HuH-7.5 (cell line): ENCODE data around the gene KDM3B.

ENCODE experiments used
- DNase-seq: peaks from one replicate; pipeline ENCODE4 v3.0.0; 2011; ENCODE audit warnings: low spot score

KDM3B gene

DNA sequence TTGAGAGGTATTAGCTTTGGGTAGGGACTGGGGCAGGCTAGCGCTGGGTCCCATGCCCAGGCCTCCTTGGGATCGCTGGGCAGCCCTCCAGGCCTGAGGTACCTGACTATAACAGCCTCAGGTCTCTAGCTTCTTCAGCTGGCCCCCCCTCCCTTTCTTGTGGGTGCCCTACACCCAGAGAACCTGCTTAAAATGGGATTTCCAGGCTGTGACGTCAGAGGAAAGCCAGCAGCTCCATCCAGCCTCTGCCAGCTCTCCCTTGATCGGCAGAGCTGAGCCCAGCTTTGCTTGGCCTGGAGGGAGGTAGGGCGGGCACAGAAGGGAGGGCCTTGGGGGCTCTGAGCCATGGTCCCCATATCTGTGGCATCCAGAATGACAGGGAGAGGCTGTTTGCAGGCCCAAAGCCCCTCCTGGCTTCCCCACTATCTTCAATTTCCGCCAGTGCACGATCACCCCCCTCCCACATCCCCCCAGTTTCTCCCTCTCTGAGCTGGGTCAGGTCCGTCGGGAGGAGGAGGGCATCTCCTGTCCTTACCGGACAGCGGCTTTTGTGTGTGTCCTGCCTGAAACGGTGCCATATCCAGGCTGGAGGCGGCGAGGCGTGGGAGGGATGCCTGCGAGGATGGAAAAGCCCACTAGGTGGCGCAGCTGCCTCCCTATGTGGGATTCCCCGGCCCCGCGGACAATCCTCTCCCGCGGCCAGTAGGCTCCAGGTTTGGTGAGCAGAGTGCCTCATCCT, 97.2 kb downstream of the KDM3B start:
- peak; percentile 94 for DNase-seq

DNA sequence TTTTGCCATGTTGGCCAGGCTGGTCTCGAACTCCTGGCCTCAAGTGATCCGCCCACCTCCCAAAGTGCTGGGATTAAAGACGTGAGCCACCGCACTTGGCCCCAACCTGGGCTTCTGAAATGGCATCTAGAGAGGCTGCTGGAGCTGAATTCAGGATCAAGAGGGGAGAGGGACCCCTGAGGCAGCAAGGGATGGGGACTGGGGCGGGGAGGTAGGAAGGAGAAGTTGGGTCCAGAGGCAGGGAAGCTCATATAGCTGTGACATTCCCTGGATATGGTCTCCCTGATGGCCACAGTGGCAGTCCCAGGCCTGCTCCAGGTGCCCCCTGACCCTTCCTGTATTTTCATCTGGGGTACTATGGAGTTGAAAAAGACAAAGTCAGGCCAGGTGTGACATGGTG, 98.5 kb downstream of the KDM3B start:
- DNase-seq: no peak

DNA sequence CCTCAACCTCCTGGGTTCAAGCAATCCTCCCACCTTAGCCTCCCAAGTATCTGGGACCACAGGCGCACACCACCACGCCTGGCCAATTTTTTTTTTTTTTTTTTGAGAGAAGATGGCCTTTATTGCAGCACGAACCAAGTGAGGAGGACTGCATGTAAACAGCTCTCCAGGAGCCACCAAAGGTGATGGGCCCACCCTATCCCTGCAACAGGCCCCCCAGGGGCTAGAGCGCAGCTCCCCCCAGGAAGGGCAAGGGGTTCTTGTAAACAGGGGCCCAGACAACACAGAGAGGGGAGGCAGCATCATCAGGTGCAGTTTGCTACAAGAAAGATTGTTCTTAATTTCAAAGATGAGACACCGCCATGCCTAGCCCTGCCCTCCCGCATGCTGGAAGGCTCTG, 100.2 kb downstream of the KDM3B start:
- no peak for DNase-seq

DNA sequence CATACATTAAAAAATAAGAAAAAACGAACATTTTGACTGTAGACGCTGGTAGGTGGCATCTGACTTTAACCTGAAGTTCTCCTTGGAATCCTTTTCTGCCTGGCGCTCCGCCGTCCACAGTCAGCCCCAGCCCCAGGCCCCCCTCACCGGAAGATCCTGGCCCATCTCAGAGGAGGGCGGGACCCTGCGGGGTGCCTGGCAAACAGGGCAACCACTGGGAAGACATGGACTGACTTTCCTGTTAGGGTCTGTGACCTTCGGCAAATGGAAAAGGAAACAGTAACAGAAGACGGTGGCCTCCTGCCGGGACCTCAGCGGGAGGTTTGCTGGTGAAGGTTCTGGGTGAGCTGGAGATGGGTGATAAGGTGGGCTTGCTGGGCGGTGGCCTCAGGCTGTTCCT, 101.1 kb downstream of the KDM3B start:
- DNase-seq: no peak

DNA sequence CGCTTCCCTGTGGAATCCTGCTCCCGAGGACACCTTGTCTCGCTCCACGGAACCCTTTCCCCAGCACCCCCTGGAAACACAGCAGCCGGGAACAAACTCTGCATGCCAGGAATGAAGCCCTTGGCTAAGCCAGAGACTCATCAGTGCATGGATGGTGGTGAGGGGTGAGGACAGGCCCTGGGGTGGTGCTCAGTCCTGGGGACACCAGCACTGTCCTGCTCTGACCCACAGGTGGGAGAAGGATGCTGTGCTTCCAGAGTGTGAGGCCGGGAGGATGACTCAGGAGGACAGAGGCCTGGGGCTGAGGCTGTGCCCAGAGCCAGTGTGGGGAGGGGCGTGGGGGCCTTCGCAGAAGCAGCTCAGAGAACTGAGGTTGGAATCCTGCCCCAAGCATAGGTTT, 101.6 kb downstream of the KDM3B start:
- DNase-seq: no peak

DNA sequence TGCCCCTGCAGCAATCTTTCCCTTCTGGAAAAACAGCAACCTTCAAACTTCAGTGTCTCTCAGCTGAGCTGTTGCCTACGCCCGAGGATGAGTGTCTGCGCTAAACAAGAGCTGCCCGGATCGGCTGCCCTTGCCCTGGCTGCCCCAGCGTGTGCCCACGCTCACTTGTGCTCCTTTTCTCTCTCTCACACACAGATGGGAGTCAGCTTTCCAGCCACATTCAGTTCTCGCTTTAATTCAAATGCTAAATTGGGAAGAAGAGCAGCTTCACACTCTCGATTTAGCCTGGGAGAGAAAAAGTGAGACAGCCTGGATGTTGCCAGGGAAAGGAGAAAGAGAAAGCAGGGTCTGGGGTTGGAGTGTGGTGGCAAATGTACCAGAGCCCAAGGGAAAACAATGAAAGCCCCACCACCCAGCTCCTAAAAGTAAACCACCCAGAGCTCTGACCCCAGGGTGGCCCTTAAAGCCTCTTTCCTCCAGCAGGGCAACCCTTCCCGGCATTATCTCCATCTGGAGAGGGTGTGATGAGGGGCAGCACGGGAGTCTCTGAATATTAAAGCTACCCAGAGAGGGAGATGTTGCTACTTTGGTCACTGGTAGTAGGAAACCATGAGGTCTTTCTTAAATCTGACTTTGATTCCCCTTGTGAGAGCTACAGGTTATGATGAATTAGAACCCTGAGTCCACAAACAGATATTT, 102.9 kb downstream of the KDM3B start:
- no peak for DNase-seq

DNA sequence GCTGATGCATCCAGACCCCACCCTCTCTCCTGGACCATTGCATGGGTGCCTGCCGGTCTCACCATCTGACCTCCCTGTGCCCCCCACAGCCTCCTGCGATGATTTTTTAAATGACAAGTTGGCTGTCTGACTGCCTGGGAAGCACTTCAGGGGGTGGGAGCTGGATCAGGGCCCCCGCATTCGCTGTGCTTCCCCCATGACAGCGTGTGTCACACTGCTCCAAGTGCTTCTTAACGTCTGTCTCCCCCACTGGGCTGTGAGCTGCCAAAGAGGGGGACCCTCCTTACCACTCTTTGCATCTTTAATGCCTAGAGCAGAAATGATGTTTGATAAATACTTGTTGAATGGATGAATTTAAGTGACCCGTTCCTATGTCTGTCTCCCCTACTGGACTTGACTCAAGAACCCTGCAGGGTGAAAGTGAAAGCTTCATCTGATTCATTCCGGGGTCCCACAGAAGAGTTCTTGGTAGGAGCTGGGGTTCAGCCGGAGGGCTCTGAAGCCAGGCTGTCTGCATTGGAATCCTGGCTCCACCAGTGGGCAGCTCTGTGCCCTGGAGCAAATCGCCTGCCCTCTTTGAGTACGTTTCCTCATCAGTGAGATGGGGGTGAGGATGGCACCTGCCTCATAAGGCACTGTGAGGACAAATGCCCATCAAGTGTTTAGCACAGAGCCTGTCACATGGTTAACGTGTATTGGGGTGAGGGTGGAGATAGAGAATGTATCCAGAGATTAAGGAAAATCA, 105.2 kb downstream of the KDM3B start:
- no peak for DNase-seq

DNA sequence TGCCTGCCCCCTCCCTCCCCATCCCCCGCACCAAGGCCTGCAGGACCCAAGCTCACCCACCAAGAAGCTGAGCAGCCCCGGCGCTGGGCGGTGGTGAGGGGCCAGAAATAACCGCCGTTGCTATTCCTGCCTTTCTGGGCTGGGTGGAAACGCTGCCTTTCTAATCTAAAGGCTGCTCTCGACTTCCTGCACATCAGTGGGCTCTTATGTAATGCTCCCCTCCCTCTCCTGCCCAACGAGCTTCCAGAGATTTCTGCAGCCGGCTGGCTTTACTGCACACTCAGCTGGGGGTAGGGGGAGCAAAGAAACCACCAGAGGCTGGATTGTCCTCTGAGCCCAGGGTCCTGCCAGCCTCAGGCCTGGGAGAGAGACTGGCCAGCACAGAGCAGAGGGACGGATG, 105.9 kb downstream of the KDM3B start:
- DNase-seq: no peak

DNA sequence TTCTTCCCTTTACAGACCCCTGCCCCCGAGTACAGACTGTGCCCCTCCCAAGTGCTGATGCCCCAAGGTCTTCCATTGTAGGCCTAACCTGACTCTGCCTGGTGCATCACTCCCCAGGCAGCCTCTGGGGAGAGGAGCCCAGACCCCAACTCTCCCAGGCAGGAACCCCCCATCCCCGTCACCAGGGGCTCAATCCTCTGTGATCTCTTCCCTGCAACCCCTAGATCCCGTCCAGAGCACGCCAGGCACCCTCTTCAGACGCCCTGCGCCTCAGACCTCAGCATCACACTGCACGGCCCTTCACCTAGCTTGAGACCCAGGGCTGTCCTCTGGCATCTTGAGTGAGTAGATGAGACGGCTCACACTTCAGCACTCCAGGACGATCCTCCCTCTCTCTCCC, 106.4 kb downstream of the KDM3B start:
- DNase-seq: no peak

DNA sequence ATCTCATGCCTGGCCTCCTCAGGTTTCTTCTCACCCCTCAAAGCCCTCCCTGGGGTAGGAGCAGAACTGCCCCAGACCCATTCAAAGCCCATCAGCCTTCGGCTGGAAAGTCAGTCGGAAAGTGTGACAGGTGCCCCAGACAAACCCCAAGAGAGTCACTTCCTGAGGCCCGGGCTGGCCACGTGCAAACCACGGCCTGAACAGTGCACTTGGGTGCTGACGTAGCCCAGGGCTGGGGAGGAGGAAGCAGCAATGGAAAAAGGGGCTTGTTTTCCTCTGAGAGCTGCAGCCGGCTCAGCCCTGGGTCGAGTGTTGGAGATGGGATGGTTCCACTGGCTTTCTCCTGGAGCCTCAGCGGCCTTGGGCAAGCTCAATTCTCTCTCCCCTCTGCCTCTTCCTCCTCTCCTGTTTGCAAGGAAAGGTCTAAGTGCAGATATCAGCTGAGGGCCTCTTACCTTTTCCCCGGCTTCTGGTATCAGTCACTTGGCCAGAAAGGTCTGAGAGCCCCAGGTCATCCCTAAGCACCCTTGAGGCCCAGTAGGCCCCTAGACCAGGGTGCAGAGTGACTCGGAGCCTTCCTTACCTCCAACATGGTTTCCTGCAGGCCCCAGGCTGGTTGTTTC, 106.9 kb downstream of the KDM3B start:
- no peak for DNase-seq

DNA sequence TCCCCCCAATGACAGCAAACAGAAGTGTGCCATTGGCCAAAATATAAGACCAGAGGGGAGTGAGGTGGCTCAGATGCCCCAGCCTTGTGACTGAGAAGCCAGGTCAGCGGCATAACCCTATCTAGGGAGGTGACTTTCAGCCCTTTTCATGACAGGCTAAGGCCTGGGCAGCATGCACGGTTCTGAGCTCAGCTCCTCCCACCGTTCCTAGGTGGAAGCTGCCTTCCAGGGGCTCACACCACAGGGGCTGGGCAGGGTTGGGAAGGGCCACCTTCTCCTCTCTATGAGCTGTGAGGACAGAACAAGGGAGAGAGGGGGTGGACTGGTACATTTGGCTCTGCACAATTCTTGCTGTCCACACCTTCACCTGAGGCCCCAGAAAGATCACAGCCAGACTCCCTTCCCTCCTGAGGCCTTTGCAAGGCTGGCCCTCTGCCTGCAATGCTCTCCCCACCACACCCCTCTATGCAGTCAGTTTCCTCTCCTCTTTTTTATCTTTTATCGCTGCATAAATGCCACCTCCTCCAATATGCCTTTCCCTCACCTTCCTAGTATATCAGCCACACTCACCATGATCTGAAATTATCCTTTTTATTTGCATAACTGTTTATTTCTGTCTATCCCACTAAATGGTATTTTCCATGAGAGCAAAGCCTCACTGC, 107.7 kb downstream of the KDM3B start:
- no peak for DNase-seq

DNA sequence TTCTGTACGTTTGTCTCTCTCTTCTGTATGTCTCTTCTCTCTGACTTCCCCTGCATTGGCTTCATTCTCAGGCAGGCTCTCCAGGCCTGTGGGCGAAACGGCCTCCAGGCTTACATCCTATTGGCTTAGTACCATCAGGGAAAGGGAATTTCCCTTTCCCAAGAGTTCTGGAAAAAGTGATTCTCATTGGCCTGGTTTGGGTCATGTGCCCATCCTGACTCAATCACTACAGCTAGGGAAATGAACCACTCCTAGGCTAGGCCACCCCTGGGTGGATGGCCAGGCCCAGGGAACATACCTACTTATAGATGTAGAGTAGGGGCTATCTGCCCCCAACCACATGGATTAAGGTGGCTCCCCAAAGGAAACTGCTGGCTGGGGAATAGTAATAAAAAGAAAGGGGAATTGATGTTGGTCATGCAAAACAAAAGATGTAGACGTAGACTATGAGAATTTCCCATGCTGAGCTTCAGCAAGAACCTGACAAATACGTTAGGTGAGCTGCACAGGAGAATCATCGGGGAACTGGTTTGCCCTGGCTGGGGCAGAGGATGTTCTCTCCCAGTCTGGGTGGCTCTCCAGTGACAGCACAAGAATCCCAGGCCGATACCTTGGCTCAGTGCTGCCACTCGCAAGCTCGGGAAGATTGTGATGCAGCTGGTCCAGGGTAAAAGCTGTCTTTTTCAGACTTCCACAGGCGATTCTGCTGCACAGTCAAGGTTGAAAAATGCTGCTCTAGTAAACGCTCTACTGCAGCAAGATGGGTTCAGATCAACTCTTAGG, 109.0 kb downstream of the KDM3B start:
- DNase-seq: no peak

DNA sequence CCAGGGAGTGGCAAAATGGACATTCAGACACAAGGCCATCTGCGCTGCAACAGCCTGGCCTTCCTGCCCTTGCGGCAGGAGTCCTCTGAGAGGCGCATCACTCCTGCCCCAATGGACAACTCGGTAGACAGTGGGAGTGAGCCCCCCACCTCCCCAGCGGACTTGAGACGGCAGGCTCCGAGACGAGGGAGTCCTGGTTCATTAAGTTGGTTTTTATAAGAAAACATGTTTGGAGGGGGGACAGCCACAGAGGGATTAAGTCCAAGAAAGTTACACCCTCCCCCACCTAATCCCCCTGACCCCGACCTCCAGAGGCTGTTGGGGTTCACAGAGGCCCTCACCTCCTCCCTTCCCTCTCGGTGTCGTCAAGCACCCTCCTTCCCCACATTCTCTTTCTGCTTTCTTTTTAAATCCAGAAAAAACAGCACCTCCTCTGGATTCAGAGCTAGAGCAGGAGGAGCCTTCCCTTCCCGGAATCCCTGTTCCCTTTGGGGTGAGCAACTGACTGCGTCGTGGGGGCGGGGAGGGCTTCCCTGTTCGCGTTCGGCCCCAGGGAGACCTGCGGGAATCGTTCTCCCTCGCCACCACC, 111.0 kb downstream of the KDM3B start:
- DNase-seq: no peak

DNA sequence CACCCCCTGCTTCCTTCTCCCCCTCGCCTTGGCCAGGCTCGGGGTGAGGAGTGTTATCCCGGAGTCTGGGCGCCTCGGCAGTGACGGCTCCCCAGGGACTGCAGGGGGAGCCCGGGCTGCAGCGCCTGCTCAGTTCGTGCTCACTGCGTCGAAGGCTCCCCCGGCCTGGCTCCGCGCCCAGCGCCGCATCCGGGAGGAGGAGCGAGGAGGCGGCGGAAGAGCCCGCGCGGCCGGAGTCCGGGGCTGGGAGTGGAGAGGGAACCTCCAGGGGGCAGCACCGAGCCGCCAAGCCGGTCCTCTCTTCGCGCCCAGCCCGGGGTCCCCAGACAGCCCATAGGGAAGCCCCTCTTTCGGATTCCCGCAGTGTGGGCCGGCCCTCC, 111.5 kb downstream of the KDM3B start:
- DNase-seq: peak; percentile 90

DNA sequence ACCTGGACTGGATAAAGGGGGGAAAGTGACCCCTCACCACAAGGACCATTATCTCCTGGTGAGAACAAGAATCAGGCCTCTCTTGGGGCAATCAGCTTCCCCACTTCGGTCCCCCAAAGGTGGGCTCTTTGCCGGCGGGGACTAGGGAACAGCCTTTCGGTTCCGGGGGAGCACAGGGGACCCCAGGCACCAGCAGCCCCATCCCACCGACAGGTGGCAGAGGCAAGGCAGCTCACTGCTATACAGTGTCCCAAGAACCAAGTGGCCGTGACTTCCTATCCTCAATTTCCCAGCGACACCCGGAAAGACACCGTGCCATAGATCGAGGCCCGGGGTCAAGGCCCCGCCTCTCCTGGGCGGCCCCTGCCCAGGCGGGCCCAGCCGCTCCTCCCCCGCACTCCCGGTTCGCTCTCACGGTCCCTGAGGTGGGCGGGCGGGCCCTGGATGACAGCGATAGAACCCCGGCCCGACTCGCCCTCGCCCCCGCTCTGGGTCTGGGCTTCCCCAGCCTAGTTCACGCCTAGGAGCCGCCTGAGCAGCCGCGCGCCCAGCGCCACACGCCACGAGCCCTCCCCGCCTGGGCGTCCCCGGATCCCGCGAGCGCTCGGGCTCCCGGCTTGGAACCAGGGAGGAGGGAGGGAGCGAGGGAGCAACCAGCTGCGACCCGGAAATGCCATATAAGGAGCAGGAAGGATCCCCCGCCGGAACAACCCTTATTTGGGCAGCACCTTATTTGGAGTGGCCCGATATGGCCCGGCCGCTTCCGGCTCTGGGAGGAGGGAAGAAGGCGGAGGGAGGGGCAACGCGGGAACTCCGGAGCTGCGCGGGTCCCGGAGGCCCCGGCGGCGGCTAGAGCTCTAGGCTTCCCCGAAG, 112.1 kb downstream of the KDM3B start:
- peak; percentile 86 for DNase-seq

DNA sequence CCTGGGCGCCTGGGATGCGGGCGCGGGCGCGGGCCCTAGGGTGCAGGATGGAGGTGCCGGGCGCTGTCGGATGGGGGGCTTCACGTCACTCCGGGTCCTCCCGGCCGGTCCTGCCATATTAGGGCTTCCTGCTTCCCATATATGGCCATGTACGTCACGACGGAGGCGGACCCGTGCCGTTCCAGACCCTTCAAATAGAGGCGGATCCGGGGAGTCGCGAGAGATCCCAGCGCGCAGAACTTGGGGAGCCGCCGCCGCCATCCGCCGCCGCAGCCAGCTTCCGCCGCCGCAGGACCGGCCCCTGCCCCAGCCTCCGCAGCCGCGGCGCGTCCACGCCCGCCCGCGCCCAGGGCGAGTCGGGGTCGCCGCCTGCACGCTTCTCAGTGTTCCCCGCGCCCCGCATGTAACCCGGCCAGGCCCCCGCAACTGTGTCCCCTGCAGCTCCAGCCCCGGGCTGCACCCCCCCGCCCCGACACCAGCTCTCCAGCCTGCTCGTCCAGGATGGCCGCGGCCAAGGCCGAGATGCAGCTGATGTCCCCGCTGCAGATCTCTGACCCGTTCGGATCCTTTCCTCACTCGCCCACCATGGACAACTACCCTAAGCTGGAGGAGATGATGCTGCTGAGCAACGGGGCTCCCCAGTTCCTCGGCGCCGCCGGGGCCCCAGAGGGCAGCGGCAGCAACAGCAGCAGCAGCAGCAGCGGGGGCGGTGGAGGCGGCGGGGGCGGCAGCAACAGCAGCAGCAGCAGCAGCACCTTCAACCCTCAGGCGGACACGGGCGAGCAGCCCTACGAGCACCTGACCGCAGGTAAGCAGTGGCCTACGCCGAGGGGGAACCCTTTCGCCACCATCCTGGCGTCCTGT, 113.0 kb downstream of the KDM3B start, which contains the start of gene EGR1:
Gene EGR1 (plus strand): TSS at position 219 of the 864 bp plus-strand sequence. CDS start 283 bp downstream, at position 502.
- DNase-seq: peak; percentile 76

DNA sequence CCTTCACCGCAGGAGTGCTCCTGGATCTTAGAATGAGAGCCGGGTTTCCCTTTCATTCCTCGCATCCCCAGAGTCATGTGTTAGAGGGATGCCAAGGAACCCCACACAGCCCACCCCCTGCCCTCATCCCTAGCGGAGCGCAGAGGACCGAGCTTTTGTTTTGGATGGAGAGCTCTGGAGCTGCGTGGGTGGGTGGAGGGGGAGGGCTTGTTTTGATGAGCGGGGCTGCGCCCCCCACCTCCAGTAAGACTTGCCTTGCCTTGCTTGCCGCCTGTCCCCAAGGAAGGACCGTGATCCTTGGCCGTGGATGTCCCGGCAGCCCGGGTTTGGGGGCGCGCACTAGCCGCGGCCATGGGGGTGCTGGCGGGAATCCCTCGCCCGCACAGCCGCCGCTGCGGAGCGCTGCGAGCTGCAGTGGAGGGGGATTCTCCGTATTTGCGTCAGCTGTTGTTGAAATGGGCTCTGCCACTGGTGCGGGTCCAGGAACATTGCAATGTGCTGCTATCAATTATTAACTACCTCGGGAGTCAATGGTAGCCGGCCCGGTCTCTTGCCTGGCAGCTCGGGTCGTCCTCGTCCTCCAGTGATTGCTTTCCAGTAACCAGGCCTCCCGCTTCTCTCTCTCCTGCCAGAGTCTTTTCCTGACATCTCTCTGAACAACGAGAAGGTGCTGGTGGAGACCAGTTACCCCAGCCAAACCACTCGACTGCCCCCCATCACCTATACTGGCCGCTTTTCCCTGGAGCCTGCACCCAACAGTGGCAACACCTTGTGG, 113.8 kb downstream of the KDM3B start:
- peak; percentile 78 for DNase-seq
